ENCODE results near the gene N4BP2L1.
A peak's percentile ranks its signal among the peaks of the same experiment; 100 is the strongest.

Gene N4BP2L1

GRCh38 chr13:32471187-32471922 lies 43.4 kb upstream of the N4BP2L1 start:
- peak; percentile 40 for DNase-seq (ENCODE audit: low read depth)
- no peak for TF ChIP-seq CTCF (conservative IDR thresholded peaks at IDR 0.05; ENCODE audit: control insufficient read depth, insufficient read depth, low read depth, low read length)

GRCh38 chr13:32468502-32469142 lies 40.7 kb upstream of the N4BP2L1 start:
- H3K4me3 ChIP-seq (ENCODE audit: control insufficient read depth, low read depth, low read length), result no peak overlapping the region
- no peak for TF ChIP-seq CTCF (conservative IDR thresholded peaks at IDR 0.05; ENCODE audit: control insufficient read depth, insufficient read depth, low read depth, low read length)
- DNase-seq (ENCODE audit: low read depth), result no peak

More at GRCh38 chr13:32471187-32471922, 43.4 kb upstream of the N4BP2L1 start:
- no peak overlapping the region for H3K4me3 ChIP-seq (ENCODE audit: control insufficient read depth, low read depth, low read length)

- DNase-seq (ENCODE audit: low read depth), result no peak
- TF ChIP-seq CTCF (conservative IDR thresholded peaks at IDR 0.05; ENCODE audit: control insufficient read depth, insufficient read depth, low read depth, low read length), result no peak
- H3K4me3 ChIP-seq (ENCODE audit: control insufficient read depth, low read depth, low read length), result no peak overlapping the region
Measured at GRCh38 chr13:32456591-32456990, 28.7 kb upstream of the N4BP2L1 start.

GRCh38 chr13:32455594-32455903 lies 27.6 kb upstream of the N4BP2L1 start:
- no peak for DNase-seq (ENCODE audit: low read depth)
- no peak for TF ChIP-seq CTCF (conservative IDR thresholded peaks at IDR 0.05; ENCODE audit: control insufficient read depth, insufficient read depth, low read depth, low read length)
- H3K4me3 ChIP-seq (ENCODE audit: control insufficient read depth, low read depth, low read length), result no peak overlapping the region

GRCh38 chr13:32454886-32455593 lies 27.1 kb upstream of the N4BP2L1 start:
- TF ChIP-seq CTCF (conservative IDR thresholded peaks at IDR 0.05; ENCODE audit: control insufficient read depth, insufficient read depth, low read depth, low read length), result no peak
- DNase-seq (ENCODE audit: low read depth), result no peak
- H3K4me3 ChIP-seq (ENCODE audit: control insufficient read depth, low read depth, low read length), result no peak overlapping the region

- TF ChIP-seq CTCF (conservative IDR thresholded peaks at IDR 0.05; ENCODE audit: control insufficient read depth, insufficient read depth, low read depth, low read length), result no peak
- no peak overlapping the region for H3K4me3 ChIP-seq (ENCODE audit: control insufficient read depth, low read depth, low read length)
- DNase-seq (ENCODE audit: low read depth), result no peak
Measured at GRCh38 chr13:32453981-32454380, 26.1 kb upstream of the N4BP2L1 start.

Data from fibroblast of mammary gland (primary cell).